GM18870 (cell line): ENCODE measurements around the gene CEACAM21.
"Not testable (repeated sequence)": the region's sequence is repeated elsewhere in the genome, so short reads cannot be mapped to it uniquely, and the experiment has no call there.

ENCODE experiments used
- ATAC-seq: cut with Tn5 transposase; IDR thresholded peaks from one replicate; pipeline ENCODE4 v1.9.1; 2021; ENCODE audit warnings: moderate library complexity; ENCODE audit not compliant: unreplicated experiment

CEACAM21 gene

GRCh38 chr19:41548954-41549688 is 26.8 kb upstream of the CEACAM21 start:
- ATAC-seq = peak; percentile 53

- no peak for ATAC-seq
These were observed 26.1 kb upstream of the CEACAM21 start for GRCh38 chr19:41549884-41550283.

GRCh38 chr19:41551212-41551610 is 24.8 kb upstream of the CEACAM21 start:
- ATAC-seq = no peak

- no peak for ATAC-seq
These were observed 24.3 kb upstream of the CEACAM21 start for GRCh38 chr19:41551711-41552110.

GRCh38 chr19:41552558-41552957 is 23.4 kb upstream of the CEACAM21 start:
- no peak for ATAC-seq

- ATAC-seq = no peak
These were observed 22.2 kb upstream of the CEACAM21 start for GRCh38 chr19:41553804-41554203.

GRCh38 chr19:41554907-41555306 is 21.1 kb upstream of the CEACAM21 start:
- ATAC-seq = no peak

- ATAC-seq = no peak
These were observed 20.2 kb upstream of the CEACAM21 start for GRCh38 chr19:41555748-41556147.

GRCh38 chr19:41563854-41564514 is 12.0 kb upstream of the CEACAM21 start:
- ATAC-seq = no peak

- no peak for ATAC-seq
These were observed 11.2 kb upstream of the CEACAM21 start for GRCh38 chr19:41564515-41565378.

- ATAC-seq = no peak
These were observed 10.6 kb upstream of the CEACAM21 start for GRCh38 chr19:41565379-41565720.

GRCh38 chr19:41566001-41566400 is 10.0 kb upstream of the CEACAM21 start:
- ATAC-seq = no peak

GRCh38 chr19:41569481-41570150 is 6.3 kb upstream of the CEACAM21 start:
- ATAC-seq = no peak

GRCh38 chr19:41570179-41570578 is 5.8 kb upstream of the CEACAM21 start:
- ATAC-seq = no peak

GRCh38 chr19:41570639-41571112 is 5.3 kb upstream of the CEACAM21 start:
- no peak for ATAC-seq

- no peak for ATAC-seq
These were observed 1.3 kb downstream of the CEACAM21 start for GRCh38 chr19:41577144-41577830.

GRCh38 chr19:41577833-41578232 is 1.9 kb downstream of the CEACAM21 start:
- no peak for ATAC-seq

GRCh38 chr19:41578886-41579285 is 2.9 kb downstream of the CEACAM21 start:
- no peak for ATAC-seq

GRCh38 chr19:41581068-41581467 is 5.1 kb downstream of the CEACAM21 start:
- ATAC-seq = not testable (repeated sequence)

GRCh38 chr19:41582577-41583182 is 6.7 kb downstream of the CEACAM21 start:
- ATAC-seq = not testable (repeated sequence)
